Mesodermal cell (in vitro differentiated cells): ENCODE results near the gene C11orf91. TPM values are rescaled to one million over a fixed set of nuclear protein-coding genes. Genes with fewer than 3 reads are reported as not detected.

Source experiments
- H3K27ac ChIP-seq: 2 replicates; pipeline ENCODE4 v1.7.0; 2013; ENCODE audit warnings: mild to moderate bottlenecking, low read depth, low read length, moderate library complexity; ENCODE audit not compliant: severe bottlenecking
- H3K36me3 ChIP-seq: 2 replicates; pipeline ENCODE4 v1.7.1; 2013; ENCODE audit warnings: mild to moderate bottlenecking, low read length, moderate library complexity; ENCODE audit not compliant: control insufficient read depth, insufficient read depth
- H3K4me1 ChIP-seq: one replicate; pipeline ENCODE4 v1.7.1; 2013; ENCODE audit warnings: mild to moderate bottlenecking, low read length; ENCODE audit not compliant: insufficient read depth, control insufficient read depth, poor library complexity, severe bottlenecking
- H3K4me3 ChIP-seq: 2 replicates; pipeline ENCODE4 v1.7.0; 2013; ENCODE audit warnings: low read length, control low read depth, mild to moderate bottlenecking; ENCODE audit not compliant: insufficient read depth, poor library complexity, severe bottlenecking; ENCODE audit errors: extremely low read depth
- H3K9me3 ChIP-seq: 2 replicates; pipeline ENCODE4 v1.7.1; 2013; ENCODE audit warnings: mild to moderate bottlenecking, low read length, moderate library complexity; ENCODE audit not compliant: control insufficient read depth
- WGBS, 2 experiments: methylation state at CpG; one replicate each; pipeline ENCODE4 v1.1.5; 2013; ENCODE audit warnings: missing lambda C conversion rate in 2 of 2; ENCODE audit not compliant: insufficient coverage in 2 of 2; 5-methylcytosine and 5-hydroxymethylcytosine counted together
- polyA plus RNA-seq, 2 experiments: library from polyadenylated mRNA; stranded (reverse); fragments of 50-300 nt; gene quantifications; one replicate each; pipeline ENCODE4 v1.2.3, GENCODE V29; 2013

C11orf91 gene
- polyA plus RNA-seq (2013, experiment 1 of 2), result 1.1 TPM
- not detected for polyA plus RNA-seq (2013, experiment 2 of 2)

- Histone ChIP-seq H3K27ac (peak within 1 kb of the TSS; percentile 81), H3K36me3 (peaks cover 11% of the 10 kb centered on the region), H3K4me3 (peak within 1 kb of the TSS; percentile 45), H3K9me3 (no peaks in the 10 kb centered on the region), H3K4me1 (peaks cover 9% of the 10 kb centered on the region)
- 1% methylated on average over 35 to 46 of the region's 72 CpGs for WGBS, 2 experiments
Observed at GRCh38 chr11:33700502-33701271, at the start of gene C11orf91. TSS of gene C11orf91 (minus strand) at chr11:33700826. CDS start at chr11:33700740, 86 bp downstream.

GRCh38 chr11:33747979-33748378, 47.4 kb upstream of the C11orf91 start:
- WGBS, 2 experiments, result no CpG with 5 or more reads among the region's 2 CpGs
- no peaks in the 10 kb centered on the region for H3K9me3 ChIP-seq
- no peaks in the 10 kb centered on the region for H3K4me1 ChIP-seq
- H3K27ac ChIP-seq, result no peak overlapping the region
- no peak overlapping the region for H3K4me3 ChIP-seq
- peaks cover 7% of the 10 kb centered on the region for H3K36me3 ChIP-seq

DNA sequence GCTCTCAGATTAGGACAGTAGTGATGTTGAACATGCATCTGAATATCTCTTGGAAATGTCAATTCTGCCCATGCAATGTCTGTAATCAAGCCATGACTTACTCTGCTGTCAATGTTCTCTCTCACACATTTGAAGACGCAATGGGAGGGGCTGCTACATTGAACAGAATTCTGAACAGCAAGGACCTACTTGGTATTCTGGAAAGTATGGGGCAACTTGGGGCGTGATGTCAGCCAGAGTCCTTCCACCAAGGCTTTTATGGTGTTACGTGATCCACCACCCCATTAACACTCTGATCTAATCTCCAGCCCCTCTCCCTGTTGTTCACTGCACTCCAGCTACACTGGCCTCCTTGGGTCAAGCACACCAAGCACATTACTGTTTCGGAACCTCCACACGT, 42.7 kb upstream of the C11orf91 start:
- WGBS, 2 experiments, result 91 to 96% methylated on average over 3 to 5 of the region's 5 CpGs

DNA sequence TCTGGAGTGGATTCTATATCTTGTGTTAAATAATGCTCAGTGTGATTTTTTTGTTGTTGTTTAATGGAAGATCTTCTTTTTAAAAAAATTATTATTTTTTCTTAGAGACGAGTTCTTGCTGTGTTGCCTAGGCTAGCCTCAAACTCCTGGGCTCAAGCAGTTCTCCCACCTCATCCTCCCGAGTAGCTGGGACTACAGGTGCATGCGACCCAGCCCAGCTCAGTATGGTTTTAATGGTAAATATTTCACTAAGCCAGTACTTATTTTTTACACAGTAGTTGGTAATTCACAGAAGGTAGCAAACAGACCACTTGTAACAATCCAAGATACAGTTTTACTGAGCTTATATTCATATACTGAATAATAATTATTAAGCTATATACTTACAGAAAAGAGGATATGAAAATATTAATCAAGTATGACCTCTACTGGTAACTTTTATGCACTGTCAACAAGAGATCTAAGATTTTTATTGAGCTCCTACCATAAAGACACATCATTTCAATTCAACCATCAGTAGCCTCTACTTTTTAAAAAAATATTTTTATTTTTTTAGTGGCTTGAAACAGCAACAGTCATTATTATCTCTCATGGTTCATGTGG, 41.7 kb upstream of the C11orf91 start:
- peaks cover 3% of the 10 kb centered on the region for H3K9me3 ChIP-seq
- no peak overlapping the region for H3K27ac ChIP-seq
- H3K4me1 ChIP-seq, result no peaks in the 10 kb centered on the region
- H3K36me3 ChIP-seq, result peaks cover 6% of the 10 kb centered on the region
- no CpG with 5 or more reads among the region's 3 CpGs for WGBS, 2 experiments
- H3K4me3 ChIP-seq, result no peak overlapping the region

More for the DNA sequence above, 42.7 kb upstream of the C11orf91 start:
- H3K4me1 ChIP-seq, result no peaks in the 10 kb centered on the region
- no peak overlapping the region for H3K4me3 ChIP-seq
- H3K27ac ChIP-seq, result no peak overlapping the region
- peaks cover 3% of the 10 kb centered on the region for H3K9me3 ChIP-seq
- H3K36me3 ChIP-seq, result peaks cover 6% of the 10 kb centered on the region

DNA sequence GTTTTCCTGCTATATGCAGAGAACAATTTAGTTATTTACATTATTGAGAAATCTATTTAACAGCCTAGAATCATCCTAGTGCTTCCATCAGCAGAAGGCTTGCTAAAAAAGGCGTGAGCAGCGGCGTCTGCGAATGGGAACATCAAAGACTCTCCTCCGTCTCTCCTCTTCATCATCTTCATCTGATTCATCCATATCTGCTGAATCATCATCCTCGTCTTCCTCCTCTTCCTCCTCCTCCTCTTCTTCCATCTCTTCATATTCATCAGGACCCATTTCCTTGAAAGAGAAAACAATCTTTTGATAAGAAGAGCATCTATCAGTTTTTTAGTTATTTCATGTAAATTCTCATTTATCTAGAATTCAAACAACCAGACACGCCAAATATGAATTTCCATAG, 41.2 kb upstream of the C11orf91 start:
- H3K4me3 ChIP-seq, result no peak overlapping the region
- 90 to 98% methylated on average over 5 of the region's 7 CpGs for WGBS, 2 experiments
- no peak overlapping the region for H3K27ac ChIP-seq
- peaks cover 6% of the 10 kb centered on the region for H3K36me3 ChIP-seq
- H3K9me3 ChIP-seq, result peaks cover 3% of the 10 kb centered on the region
- peaks cover 5% of the 10 kb centered on the region for H3K4me1 ChIP-seq

DNA sequence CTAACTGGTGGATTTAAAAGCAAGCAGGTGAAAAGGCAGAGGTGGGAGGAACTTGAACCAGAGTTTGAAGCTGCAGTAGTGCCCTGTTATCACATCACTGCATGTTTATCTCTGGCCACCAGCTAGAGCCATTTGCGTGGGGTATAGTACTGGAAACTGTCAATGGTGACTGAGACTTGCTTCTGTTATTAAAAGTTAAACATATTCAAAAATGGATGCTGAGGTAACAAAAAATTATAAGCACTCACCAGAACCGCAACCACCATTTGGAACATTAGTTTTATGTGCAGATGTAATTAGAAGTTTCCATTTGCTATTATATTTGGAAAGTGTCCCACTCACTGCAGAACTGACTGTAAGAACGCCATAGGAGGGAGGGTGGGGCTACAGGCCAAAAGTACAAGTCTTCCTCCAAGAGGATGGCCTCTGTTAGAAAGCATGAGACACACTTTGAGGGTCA, 36.8 kb upstream of the C11orf91 start:
- Histone ChIP-seq H3K27ac (no peak overlapping the region), H3K4me1 (peaks cover 18% of the 10 kb centered on the region), H3K9me3 (peaks cover 3% of the 10 kb centered on the region), H3K36me3 (peaks cover 16% of the 10 kb centered on the region), H3K4me3 (no peak overlapping the region)
- 88 to 100% methylated on average over 1 of the region's 3 CpGs for WGBS, 2 experiments

DNA sequence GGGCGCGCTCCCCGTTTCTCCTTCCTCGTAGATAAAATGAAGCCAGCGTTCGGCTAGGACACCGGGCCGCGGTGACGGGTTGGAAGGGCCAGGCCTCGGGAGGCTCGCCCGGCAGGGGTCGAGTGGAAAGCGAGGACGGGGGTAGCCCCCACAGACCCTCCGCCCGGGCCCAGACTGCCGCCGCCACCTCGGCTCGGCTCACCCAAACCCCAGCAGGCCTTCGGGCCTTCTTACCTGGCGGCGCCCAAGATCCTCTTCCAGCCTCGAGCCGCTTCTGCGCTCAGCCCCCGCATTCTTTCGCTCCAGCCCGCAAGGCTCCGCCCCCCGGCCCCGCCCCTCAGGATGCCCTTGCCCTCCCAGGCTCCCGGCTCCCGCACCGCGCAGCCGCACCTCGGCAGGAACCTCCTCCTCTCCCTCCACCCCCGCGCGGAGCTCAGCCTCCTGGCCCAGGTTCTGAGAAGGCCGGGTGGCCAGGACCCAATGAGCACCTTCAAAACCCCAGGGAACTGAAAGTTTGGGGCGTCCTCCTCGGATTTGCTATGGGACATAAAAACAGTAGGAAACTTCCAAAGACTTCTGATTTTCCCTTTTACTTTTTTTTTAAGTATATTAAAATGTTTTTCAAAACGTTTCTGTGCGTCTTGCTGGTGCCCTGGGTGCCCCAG, 35.7 kb upstream of the C11orf91 start, which contains the start of gene CD59:
TSS of gene CD59 (minus strand) at position 276 of the 665 bp plus-strand sequence. CDS start 13,978 bp downstream, outside the sequence.
- H3K9me3 ChIP-seq, result peaks cover 3% of the 10 kb centered on the region
- peaks cover 20% of the 10 kb centered on the region for H3K36me3 ChIP-seq
- peak within 1 kb of the TSS; percentile 29 for H3K27ac ChIP-seq
- WGBS, 2 experiments, result 2 to 4% methylated on average over 31 to 33 of the region's 48 CpGs
- H3K4me3 ChIP-seq, result peak within 1 kb of the TSS; percentile 80
- peaks cover 18% of the 10 kb centered on the region for H3K4me1 ChIP-seq

GRCh38 chr11:33735271-33736147, 34.9 kb upstream of the C11orf91 start:
- Histone ChIP-seq H3K27ac (no peak overlapping the region), H3K4me1 (peaks cover 18% of the 10 kb centered on the region)
- WGBS, 2 experiments, result 11 to 12% methylated on average over 25 to 36 of the region's 53 CpGs

DNA sequence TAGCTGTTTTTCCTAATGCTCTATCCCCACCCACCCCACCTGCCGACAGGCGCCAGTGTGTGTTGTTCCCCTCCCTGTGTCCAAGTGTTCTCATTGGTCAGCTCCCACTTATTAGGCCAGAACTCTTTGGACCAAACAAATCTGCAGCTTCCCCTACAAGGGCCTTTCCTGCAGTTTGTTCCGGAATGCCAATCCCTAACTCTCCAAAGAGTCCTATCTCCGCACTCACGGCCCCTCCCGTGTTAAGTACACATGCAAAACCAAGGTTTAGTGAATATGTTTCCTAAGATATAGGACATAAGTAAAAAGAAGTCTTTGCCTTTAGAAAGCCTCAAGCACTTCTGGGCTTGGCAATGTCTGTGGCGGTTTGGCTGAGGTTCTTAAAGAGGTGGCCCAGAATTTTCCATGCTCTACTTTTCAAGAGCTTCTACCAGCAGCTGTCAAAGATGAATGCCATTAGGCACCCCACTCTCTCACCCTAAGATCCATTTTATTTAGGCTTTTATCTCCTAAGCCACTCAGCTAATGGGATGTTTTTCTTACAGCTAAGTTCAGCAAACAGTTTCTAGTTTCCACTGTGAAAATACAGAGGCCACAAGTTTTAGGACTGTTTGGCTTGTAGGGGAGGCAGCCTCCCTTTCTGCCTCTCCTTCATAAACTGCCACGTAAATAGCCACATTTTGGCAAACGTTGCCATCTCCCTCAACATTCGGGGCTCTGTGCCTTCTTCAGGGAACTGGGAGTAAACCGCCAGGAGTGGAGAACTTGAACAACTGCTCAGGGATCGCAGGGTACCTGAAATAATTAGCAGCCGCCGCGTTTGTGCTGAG, 34.0 kb upstream of the C11orf91 start:
- Histone ChIP-seq H3K27ac (no peak overlapping the region), H3K4me3 (peak overlapping the region; percentile 80)
- WGBS, 2 experiments, result 62 to 70% methylated on average over 11 to 12 of the region's 15 CpGs

More at GRCh38 chr11:33735271-33736147, 34.9 kb upstream of the C11orf91 start:
- Histone ChIP-seq H3K4me3 (peak overlapping the region; percentile 80), H3K9me3 (peaks cover 3% of the 10 kb centered on the region), H3K36me3 (peaks cover 20% of the 10 kb centered on the region)

More for the DNA sequence above, 34.0 kb upstream of the C11orf91 start:
- Histone ChIP-seq H3K4me1 (peaks cover 18% of the 10 kb centered on the region), H3K9me3 (no peaks in the 10 kb centered on the region), H3K36me3 (peaks cover 25% of the 10 kb centered on the region)
